CD4-positive, alpha-beta T cell treated with Interleukin-21 for 1 hour (primary cell): Measurements from ENCODE around the gene USP24.
A peak's percentile ranks its signal among the peaks of the same experiment; 100 is the strongest.
"Not testable (repeated sequence)": the region's sequence is repeated elsewhere in the genome, so short reads cannot be mapped to it uniquely, and the experiment has no call there.

Experiments
- DNase-seq: peaks from one replicate; pipeline ENCODE4 v3.0.0-alpha.2; 2020

The USP24 gene

GRCh38 chr1:55215194-55216021 lies at the start of gene USP24:
Gene USP24 (minus strand): TSS chr1:55215364. CDS start chr1:55215113, 251 bp downstream.
- DNase-seq = peak; percentile 88

- no peak for DNase-seq
These were observed 47.7 kb upstream of the USP24 start for GRCh38 chr1:55262822-55263221.

DNA sequence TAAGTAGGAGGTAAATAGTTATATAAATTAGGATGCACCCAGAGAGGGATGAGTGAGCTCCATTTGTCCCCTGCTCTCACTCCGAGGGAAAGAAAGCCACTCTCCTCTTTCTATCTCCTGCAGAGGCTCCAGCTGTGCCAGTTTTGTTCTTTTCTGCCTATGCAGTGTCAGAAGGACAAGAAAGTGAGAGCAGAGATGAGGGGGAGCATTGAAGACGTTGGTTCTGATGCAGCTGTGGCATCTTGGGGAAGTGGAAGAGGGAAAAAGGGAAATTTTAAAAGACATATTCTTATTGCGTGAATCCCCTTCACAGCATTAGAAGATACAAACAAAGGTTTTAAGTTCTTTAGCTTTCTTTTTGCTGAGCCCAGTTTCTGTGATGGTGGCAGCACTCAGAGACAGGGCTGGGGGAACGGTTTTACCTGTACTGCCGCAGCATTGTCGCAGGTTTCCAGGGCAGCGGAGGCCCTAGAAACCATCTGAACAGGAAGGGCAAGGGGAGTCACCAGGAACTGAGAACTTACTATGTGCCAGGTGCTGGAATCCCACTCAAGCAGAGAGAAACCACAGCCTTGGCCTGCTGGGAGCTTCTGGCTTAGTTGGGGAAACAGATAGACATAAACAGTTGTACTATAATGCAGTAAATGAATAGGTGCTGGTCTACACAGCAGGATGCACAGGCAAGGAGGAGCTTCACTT lies 44.9 kb upstream of the USP24 start:
- DNase-seq = no peak

DNA sequence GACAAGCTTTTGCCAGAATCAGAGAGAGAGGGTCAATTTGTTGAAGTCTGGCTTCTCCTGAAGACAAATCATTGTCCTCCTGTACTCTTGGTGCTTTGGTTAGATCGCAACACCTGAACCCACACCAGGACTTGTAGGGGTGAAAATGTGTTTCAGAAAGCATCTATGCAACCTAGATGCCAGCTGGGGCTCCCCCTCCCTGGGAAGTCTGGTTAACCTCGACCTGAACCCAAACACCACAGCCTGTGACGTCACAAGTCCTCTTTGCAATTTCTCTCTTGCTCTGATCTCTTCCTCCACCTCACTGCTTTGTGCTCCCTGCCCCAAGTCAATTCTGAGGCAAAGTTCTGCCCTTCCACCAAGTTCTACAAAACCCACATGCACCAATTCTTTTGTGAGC lies 42.8 kb upstream of the USP24 start:
- peak; percentile 67 for DNase-seq

DNA sequence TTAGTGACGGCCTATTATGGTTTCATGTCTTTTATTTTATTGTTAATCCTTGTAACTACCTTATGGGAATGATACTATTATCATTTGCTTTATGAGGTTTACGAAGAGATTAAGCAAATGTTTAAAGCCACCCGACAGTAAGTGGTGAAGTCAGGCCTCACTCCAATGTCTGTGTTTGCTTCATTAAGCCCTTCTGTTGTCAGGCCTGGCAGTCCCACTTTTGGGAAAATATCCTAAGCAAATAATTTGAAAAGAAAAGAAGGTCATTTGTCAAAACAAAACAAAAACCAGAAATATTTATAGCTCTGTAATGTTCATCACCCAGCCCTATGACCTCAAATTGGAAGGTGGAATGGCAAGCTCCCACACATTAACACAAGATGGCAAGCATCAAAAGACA lies 40.7 kb upstream of the USP24 start:
- DNase-seq = no peak

GRCh38 chr1:55252942-55253589 lies 37.9 kb upstream of the USP24 start:
- no peak for DNase-seq

GRCh38 chr1:55250399-55251075 lies 35.4 kb upstream of the USP24 start:
- DNase-seq = no peak

DNA sequence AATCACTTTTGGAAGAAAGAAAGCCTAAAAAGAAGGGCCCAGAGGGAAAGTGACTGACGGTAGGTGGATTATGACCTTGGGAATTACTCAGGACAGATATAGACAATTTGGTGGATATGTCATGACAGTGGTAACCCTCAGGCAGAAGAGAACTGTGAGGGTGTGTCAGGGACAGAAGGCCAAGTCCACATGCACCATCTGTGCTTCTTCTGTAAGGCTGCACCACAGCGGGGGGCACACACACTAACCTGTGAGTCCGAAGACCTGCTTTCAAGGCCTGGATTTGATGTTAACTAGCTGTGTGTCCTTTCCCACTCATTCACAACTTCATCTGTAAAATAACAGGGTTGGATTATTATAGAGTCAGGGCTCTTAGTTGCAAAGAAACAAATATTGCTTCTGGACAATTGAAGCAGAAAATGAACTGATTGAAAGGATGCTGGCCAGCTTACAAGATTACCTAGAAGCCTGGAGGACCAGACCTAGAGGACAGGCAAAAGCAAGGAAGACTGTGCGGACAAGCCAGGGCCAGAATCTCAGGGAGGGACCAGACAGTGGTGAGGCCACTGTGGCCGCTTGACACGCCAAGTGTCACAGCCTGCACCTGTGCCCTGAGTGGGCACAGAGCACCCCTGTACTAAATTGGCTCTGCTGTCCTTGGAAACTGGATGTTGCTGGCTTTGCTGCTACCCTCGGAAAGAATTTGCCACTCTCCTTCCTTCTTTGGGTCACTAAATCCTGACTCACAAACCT lies 34.7 kb upstream of the USP24 start:
- no peak for DNase-seq

DNA sequence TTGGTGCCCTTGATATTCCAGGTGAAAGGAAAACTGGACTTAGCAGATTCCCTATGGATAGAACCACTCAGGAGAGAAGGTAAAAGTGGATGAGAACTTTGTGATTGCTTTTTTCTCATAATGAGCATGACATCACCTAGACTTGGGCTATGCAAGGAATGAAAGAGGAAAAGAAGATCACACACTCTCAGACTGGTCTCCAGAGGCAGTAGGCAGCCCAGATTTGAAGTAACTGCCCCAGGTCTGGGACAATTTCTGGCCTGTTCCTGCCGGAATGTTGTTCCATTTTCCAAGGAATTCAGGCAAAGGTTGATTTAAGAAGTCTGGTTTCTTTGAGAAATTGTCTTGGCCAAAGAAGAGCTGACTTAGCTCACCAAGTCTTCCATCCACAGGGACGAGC lies 31.7 kb upstream of the USP24 start:
- DNase-seq = no peak

GRCh38 chr1:55246331-55246730 lies 31.2 kb upstream of the USP24 start:
- no peak for DNase-seq

GRCh38 chr1:55245781-55246180 lies 30.6 kb upstream of the USP24 start:
- DNase-seq = no peak

- DNase-seq = no peak
These were observed 29.4 kb upstream of the USP24 start for GRCh38 chr1:55244476-55245099.

GRCh38 chr1:55243655-55244054 lies 28.5 kb upstream of the USP24 start:
- no peak for DNase-seq

- no peak for DNase-seq
These were observed 24.4 kb upstream of the USP24 start for GRCh38 chr1:55239548-55239947.

DNA sequence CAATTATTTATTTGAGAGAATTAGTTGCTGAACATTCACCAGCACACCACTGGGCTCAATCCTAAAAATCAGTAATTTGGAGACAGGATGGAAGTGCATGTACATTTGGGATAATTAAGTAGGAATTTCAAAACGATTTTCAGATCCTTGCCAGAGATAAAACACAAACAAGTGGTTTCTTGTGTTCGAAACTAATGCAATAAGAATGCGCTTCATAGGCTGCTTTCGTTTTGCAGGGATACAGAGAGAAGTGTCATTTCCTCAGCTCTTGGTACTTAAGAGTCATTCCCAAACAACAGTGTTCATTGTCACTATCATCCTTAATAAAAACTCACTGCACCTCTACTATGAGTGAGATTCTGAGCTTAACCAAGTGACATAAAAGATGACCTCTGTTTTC lies 20.6 kb upstream of the USP24 start:
- no peak for DNase-seq

DNA sequence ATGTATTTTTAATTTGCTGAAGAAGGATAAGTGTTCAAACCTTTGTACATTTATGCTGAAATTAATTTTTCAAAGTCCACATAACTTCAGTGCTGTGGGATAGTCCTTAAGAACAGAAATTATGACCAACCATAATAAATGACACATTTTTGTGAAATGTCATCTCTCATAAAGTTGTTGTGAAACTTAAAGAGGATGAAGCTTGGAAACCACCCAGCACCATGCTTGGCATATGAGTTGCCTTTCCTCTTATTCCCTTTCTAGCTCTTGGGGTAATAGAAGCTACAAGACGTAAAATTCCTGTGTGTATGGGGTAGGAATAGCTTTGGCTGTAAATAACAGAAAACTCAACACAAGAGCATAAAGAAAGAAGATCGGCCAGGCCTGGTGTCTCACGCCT lies 18.9 kb upstream of the USP24 start:
- DNase-seq = no peak

DNA sequence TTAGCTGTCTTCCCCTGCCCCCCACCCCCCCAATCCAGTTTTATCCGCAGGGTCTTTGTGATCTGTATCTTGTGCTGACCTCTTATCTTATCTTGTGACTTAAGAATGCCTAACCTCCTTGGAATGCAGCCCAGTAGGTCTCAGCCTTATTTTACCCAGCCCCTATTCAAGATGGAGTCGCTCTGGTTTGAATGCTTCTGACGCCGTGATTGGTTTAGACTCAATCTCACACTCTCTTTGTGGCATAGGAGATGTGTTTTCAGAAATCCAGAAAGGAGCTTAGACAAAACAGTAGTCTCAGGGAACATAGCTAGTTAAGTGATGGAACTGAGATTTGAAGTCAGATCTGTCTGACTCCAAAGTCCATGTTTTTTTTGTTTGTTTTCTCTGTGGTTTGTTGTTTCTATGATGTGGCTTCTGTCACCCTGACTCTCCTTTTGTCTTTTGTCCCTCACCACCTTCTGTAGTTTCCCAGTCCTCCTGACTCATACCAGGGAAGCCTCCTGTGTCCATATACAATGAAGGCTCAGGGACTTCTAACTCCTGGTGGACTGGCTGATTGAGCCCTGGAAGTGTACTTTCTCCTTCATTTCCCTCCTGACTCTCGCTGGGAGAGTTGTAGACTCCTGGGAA lies 18.1 kb upstream of the USP24 start:
- DNase-seq = no peak

DNA sequence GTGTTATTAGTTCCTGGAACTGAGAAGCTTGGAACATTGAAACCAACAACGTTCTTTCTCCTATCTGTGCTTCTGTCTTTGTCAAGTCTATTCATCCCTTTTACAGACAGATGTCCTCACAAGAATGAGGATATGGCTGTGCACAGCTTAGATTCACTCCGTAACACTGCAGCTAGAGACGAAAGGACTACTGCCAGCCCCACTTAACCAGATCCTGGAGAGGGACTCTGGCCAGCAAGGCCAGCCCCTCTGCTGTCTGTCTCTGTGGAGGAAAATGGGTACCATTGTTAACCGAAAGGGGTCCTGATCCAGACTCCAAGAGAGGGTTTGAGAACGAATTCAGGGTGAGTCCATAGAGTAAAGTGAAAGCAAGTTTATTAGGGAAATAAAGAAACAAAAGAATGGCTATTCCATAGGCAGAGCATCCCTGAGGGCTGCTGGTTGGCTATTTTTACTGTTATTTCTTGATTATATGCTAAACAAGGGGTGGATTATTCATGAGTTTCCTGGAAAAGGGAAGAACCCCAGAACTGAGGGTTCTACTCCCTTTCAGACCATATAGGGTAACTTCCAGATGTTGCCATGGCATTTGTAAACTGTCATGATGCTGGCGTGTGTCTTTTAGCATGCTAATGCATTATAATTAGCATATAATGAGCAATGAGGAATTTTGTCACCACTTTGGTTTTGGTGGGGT lies 17.4 kb upstream of the USP24 start:
- DNase-seq = no peak

- no peak for DNase-seq
These were observed 16.6 kb upstream of the USP24 start for GRCh38 chr1:55231745-55232144.

- DNase-seq = no peak
These were observed 15.5 kb upstream of the USP24 start for GRCh38 chr1:55230659-55231058.

DNA sequence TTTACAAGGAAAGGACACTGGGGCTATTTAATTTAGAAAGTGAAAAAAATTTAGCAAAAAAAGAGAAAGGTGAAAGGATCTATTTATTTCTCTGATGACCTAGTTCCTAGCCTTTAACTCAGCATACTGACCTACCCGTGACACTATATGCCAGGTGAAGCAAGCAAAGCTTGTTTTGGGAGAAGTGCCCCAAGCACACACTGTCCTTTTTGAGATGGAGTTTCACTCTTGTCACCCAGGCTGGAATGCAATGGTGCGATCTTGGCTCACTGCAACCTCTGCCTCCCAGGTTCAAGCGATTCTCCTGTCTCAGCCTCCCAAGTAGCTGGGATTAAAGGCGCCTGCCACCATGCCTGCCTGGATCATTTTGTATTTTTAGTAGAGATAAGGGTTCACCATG lies 14.6 kb upstream of the USP24 start:
- DNase-seq = not testable (repeated sequence)
